K562 (cell line): ENCODE data around the gene TNNT2. TPM values are rescaled to one million over a fixed set of nuclear protein-coding genes. Genes with fewer than 3 reads are reported as not detected.

ENCODE experiments used
- ATAC-seq: fragments of 200-7000 bp; cut with Tn5 transposase; 3 replicates; pipeline ENCODE4 v1.9.1; 2020; ENCODE audit warnings: moderate library complexity
- BruUV-seq: library from RNA; stranded (reverse); fragments of 400-500 nt; replicated peaks from 2 replicates; lab custom pipeline; 2021; lab: Mats Ljungman, UMichigan
- CTCF ChIA-PET: fragments of 300-600 bp; formaldehyde crosslinking; extraction: SDS; loops from one replicate; lab custom pipeline; 2021; ENCODE audit warnings: low intra/inter-chr PET ratio; lab: Yijun Ruan, JAX
- POLR2A ChIA-PET: fragments of 300-600, 350-650 bp; sonication (Branson Sonifier 250); formaldehyde crosslinking; extraction: SDS; loops from one replicate; lab custom pipeline; 2021; ENCODE audit warnings: antibody characterized with exemption, inconsistent platforms; lab: Yijun Ruan, JAX
- DNase-seq, 4 experiments: peaks; one replicate each; pipeline versions ENCODE4 v3.0.0 to v3.0.0-alpha.2; 2011 to 2018; ENCODE audit warnings: low spot score in 3 of 4, mixed read lengths in 3 of 4; ENCODE audit errors: extremely low read depth in 1 of 4
- FAIRE-seq: peaks from 2 replicates; lab custom pipeline; 2011; peaks lifted over from hg19 to GRCh38; lab: Jason Lieb, UNC
- H2AFZ ChIP-seq: 2 replicates; pipeline ENCODE4 v1.6.0; 2011; ENCODE audit warnings: low read depth, low read length, control low read depth, inconsistent platforms
- H3K27ac ChIP-seq: fragments of 200-600 bp; 3 replicates; pipeline ENCODE4 v1.8.0; 2011; ENCODE audit warnings: low read depth, mild to moderate bottlenecking, control low read depth, inconsistent platforms, low read length, moderate library complexity, mixed read lengths; ENCODE audit errors: extremely low read depth
- H3K27me3 ChIP-seq, 2 experiments: fragments of 300-600 bp in 1 of 2; 2 replicates in 1 of 2; 3 replicates in 1 of 2; pipeline versions ENCODE4 v1.6.0 to v1.8.0; 2011; ENCODE audit warnings: inconsistent platforms in 2 of 2, low read length in 2 of 2, mild to moderate bottlenecking in 1 of 2, mixed read lengths in 1 of 2, moderate library complexity in 1 of 2; ENCODE audit not compliant: control insufficient read depth in 2 of 2, insufficient read depth in 2 of 2
- H3K36me3 ChIP-seq: fragments of 300-600 bp; 3 replicates; pipeline ENCODE4 v1.8.0; 2011; ENCODE audit warnings: mild to moderate bottlenecking, low read length, inconsistent platforms; ENCODE audit not compliant: control insufficient read depth, insufficient read depth
- H3K4me1 ChIP-seq, 2 experiments: fragments of 200-600 bp in 1 of 2; replicated peaks in 1 of 2; 2 replicates in 1 of 2; 3 replicates in 1 of 2; pipeline versions ENCODE4 v1.5.1 to v1.8.0; 2011; ENCODE audit warnings: inconsistent platforms in 2 of 2, low read length in 2 of 2, mild to moderate bottlenecking in 1 of 2, mixed read lengths in 1 of 2, moderate library complexity in 1 of 2; ENCODE audit not compliant: control insufficient read depth in 2 of 2, insufficient read depth in 2 of 2
- H3K4me2 ChIP-seq: 2 replicates; pipeline ENCODE4 v1.6.1; 2011; ENCODE audit warnings: low read length, control low read depth, inconsistent platforms, mixed read lengths; ENCODE audit not compliant: insufficient read depth
- H3K4me3 ChIP-seq: fragments of 200-600 bp; sonication (generic), shearing (Covaris generic); 2 replicates; pipeline ENCODE4 v1.5.1; 2016; ENCODE audit warnings: control low read depth, inconsistent platforms
- H3K79me2 ChIP-seq: fragments of 200-600 bp; 3 replicates; pipeline ENCODE4 v1.8.0; 2011; ENCODE audit warnings: low read length, inconsistent platforms; ENCODE audit not compliant: control insufficient read depth, insufficient read depth
- H3K9ac ChIP-seq, 2 experiments: 2 replicates each; pipeline versions ENCODE4 v1.6.0 to v1.6.1; 2011; ENCODE audit warnings: low read depth in 2 of 2, low read length in 2 of 2, control low read depth in 1 of 2, inconsistent platforms in 1 of 2, mild to moderate bottlenecking in 1 of 2, mixed read lengths in 1 of 2; ENCODE audit not compliant: insufficient read depth in 1 of 2
- H3K9me1 ChIP-seq: one replicate; pipeline ENCODE4 v1.6.0; 2011; ENCODE audit warnings: inconsistent platforms, mild to moderate bottlenecking, low read length, moderate library complexity; ENCODE audit not compliant: control insufficient read depth, insufficient read depth
- H3K9me3 ChIP-seq: replicated peaks from 2 replicates; pipeline ENCODE4 v1.5.1; 2011; ENCODE audit warnings: low read depth, low read length, inconsistent platforms; ENCODE audit not compliant: control insufficient read depth, insufficient read depth
- H4K20me1 ChIP-seq: replicated peaks from 2 replicates; pipeline ENCODE4 v1.6.1; 2011; ENCODE audit warnings: low read length, inconsistent platforms, mixed read lengths; ENCODE audit not compliant: control insufficient read depth, insufficient read depth
- WGBS: fragments of 100-300 bp; shearing (Covaris generic); methylation state at CpG from one replicate; pipeline ENCODE4 v1.1.6; 2016; ENCODE audit warnings: low coverage, mixed read lengths; ENCODE audit not compliant: insufficient coverage; ENCODE audit errors: missing lambda C conversion rate; 5-methylcytosine and 5-hydroxymethylcytosine counted together
- in situ Hi-C: fragments of 300-500 bp; cut with MboI; formaldehyde crosslinking; loops from 4 replicates; pipeline ENCODE4 v1.15.0; 2018; ENCODE audit warnings: inconsistent platforms, mixed read lengths
- intact Hi-C: fragments of 100-400 bp; cut with micrococcal nuclease; formaldehyde crosslinking; loops from 2 replicates; pipeline ENCODE4 v1.14.2; 2022
- polyA plus RNA-seq, 8 experiments: library from polyadenylated mRNA; depleted of rRNA in 4 of 8; stranded (reverse) in 5 of 8; unstranded in 3 of 8; fragments of >200 nt; fragmentation: Nextera tagmentation in 2 of 8; fragmentation: Illumina TruSeq in 1 of 8; extraction: Ambion mirVana in 2 of 8; extraction: Trizol in 1 of 8; gene quantifications; 2 replicates each; pipeline versions ENCODE4 v1.2.1 to v1.2.3, GENCODE V29; 2011 to 2014; ENCODE audit warnings: inconsistent platforms in 1 of 8, missing spikeins in 1 of 8
- total RNA-seq, 7 experiments: library from RNA; depleted of rRNA in 6 of 7; stranded (reverse); fragments of >200 nt in 6 of 7; fragmentation: Illumina TruSeq in 2 of 7; extraction: Trizol in 2 of 7; gene quantifications; 2 replicates each; pipeline versions ENCODE4 v1.2.1 to v1.2.3, GENCODE V29; 2011 to 2021; ENCODE audit warnings: low replicate concordance in 1 of 7
- TF ChIP-seq, protein P1 (sequence below): fragments of 450-650 bp; IDR thresholded peaks from 2 replicates; pipeline ENCODE4 v1.6.1; 2018; ENCODE audit not compliant: partially characterized antibody
- TF ChIP-seq, protein P2 (sequence below): sonication (generic); formaldehyde crosslinking; IDR thresholded peaks from 2 replicates; pipeline ENCODE4 v1.8.1; 2022; ENCODE audit warnings: missing genetic modification reagents

TNNT2 gene
- total and polyA plus RNA-seq, 9 of the 15 experiments (the other 6 are each of a cell fraction or from before 2014, with no cell fraction given) = not detected

- POLR2A ChIA-PET = no interaction called here
- no TSS peak for BruUV-seq
- H3K36me3 ChIP-seq = no peaks in the 10 kb centered on the region
- H3K9me1 ChIP-seq = no peaks in the 10 kb centered on the region
- H3K79me2 ChIP-seq = no peaks in the 10 kb centered on the region
- peak; percentile 58 for FAIRE-seq
- intact Hi-C loops = no loop called here
- DNase-seq = no peak
- ATAC-seq = no peak
- peaks cover 0 to 6% of the 10 kb centered on the region in 2 experiments; a peak in 2 of 5 replicates for H3K4me1 ChIP-seq
- H4K20me1 ChIP-seq = peaks cover 27% of the 10 kb centered on the region
- CTCF ChIA-PET = no interaction called here
- TF ChIP-seq, protein P1, sequence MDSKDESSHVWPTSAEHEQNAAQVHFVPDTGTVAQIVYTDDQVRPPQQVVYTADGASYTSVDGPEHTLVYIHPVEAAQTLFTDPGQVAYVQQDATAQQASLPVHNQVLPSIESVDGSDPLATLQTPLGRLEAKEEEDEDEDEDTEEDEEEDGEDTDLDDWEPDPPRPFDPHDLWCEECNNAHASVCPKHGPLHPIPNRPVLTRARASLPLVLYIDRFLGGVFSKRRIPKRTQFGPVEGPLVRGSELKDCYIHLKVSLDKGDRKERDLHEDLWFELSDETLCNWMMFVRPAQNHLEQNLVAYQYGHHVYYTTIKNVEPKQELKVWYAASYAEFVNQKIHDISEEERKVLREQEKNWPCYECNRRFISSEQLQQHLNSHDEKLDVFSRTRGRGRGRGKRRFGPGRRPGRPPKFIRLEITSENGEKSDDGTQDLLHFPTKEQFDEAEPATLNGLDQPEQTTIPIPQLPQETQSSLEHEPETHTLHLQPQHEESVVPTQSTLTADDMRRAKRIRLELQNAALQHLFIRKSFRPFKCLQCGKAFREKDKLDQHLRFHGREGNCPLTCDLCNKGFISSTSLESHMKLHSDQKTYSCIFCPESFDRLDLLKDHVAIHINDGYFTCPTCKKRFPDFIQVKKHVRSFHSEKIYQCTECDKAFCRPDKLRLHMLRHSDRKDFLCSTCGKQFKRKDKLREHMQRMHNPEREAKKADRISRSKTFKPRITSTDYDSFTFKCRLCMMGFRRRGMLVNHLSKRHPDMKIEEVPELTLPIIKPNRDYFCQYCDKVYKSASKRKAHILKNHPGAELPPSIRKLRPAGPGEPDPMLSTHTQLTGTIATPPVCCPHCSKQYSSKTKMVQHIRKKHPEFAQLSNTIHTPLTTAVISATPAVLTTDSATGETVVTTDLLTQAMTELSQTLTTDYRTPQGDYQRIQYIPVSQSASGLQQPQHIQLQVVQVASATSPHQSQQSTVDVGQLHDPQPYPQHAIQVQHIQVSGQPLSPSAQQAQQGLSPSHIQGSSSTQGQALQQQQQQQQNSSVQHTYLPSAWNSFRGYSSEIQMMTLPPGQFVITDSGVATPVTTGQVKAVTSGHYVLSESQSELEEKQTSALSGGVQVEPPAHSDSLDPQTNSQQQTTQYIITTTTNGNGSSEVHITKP = peak; percentile 90
- TF ChIP-seq, protein P2, sequence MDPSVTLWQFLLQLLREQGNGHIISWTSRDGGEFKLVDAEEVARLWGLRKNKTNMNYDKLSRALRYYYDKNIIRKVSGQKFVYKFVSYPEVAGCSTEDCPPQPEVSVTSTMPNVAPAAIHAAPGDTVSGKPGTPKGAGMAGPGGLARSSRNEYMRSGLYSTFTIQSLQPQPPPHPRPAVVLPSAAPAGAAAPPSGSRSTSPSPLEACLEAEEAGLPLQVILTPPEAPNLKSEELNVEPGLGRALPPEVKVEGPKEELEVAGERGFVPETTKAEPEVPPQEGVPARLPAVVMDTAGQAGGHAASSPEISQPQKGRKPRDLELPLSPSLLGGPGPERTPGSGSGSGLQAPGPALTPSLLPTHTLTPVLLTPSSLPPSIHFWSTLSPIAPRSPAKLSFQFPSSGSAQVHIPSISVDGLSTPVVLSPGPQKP (CRISPR knock-in tag) = no peak
- TF ChIP-seq, all 486 proteins: peak for 1
- 0% methylated on average over 7 of the region's 7 CpGs for WGBS
- no peak overlapping the region for H2AFZ ChIP-seq
- H3K27ac ChIP-seq = no peak overlapping the region
- H3K9ac ChIP-seq = no peak overlapping the region
- in situ Hi-C loops = no loop called here
- H3K4me2 ChIP-seq = no peak overlapping the region
- no peak overlapping the region for H3K4me3 ChIP-seq
- H3K27me3 ChIP-seq = peaks cover 29 to 92% of the 10 kb centered on the region in 2 experiments
- no peaks in the 10 kb centered on the region for H3K9me3 ChIP-seq
Measured at GRCh38 chr1:201312298-201312697, 65.2 kb downstream of the TNNT2 start.
